Esophagus muscularis mucosa (tissue), 4 donors: ENCODE measurements around the gene UNKL.

Source experiments
- EP300 ChIP-seq: sonication (generic); formaldehyde crosslinking; IDR thresholded peaks from one replicate; pipeline ENCODE4 v1.6.1; 2017; ENCODE audit warnings: antibody characterized with exemption
- POLR2A ChIP-seq: fragments of 450-650 bp; IDR thresholded peaks from one replicate; pipeline ENCODE4 v1.6.1; 2017; ENCODE audit warnings: antibody characterized with exemption, moderate library complexity, mild to moderate bottlenecking, low read depth
- POLR2AphosphoS5 ChIP-seq, 2 donors: sonication (generic); formaldehyde crosslinking; IDR thresholded peaks; one replicate each; pipeline ENCODE4 v1.6.1; 2017; ENCODE audit warnings: antibody characterized with exemption in 2 of 2
- TF ChIP-seq, protein P1 (sequence below), 3 experiments: fragments of 200-600 bp in 2 of 3; fragments of 450-650 bp in 1 of 3; sonication (generic) in 2 of 3; IDR thresholded peaks; one replicate each; pipeline ENCODE4 v1.5.1; 2017 to 2019; ENCODE audit warnings: antibody characterized with exemption in 3 of 3, mild to moderate bottlenecking in 2 of 3, moderate library complexity in 1 of 3

DNA sequence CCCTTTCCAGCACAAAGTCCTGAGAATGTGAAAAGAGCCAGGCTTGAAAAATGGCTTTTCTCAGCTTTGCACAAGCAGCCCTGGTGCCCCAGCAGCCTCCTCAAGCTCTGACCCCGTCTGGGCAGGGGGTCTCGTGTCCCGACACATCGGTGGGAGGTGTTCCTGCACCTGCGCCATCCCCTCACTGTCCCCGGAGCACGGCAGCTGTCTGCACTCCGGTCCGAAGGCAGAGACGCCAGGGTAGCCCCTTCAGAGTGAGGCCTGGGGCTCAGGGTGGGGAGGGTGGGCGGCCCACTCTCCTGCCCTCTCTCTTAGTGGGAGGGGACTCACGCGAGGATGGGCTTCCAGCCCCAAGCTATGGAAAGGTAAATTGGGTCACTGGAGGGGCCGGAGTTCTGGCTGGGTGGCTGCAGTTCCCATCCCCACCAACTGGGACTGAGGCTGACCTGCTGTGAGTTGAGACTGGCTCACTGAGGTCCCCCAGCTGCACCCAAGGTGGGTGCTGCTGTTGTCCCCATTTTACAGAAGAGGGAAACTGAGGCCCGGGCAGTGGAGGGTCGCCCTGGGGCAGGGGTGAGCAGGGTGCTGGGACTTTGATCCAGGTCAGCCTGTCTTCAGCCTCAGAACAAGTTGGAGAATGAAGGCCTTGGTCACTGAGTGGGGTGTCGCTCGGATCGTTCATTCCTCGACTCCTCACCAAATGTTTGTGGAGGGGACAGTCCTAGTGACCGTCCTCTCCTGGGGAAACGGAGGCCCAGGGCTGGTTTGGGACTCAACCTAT, 83.4 kb downstream of the UNKL start:
- TF ChIP-seq, protein P1, sequence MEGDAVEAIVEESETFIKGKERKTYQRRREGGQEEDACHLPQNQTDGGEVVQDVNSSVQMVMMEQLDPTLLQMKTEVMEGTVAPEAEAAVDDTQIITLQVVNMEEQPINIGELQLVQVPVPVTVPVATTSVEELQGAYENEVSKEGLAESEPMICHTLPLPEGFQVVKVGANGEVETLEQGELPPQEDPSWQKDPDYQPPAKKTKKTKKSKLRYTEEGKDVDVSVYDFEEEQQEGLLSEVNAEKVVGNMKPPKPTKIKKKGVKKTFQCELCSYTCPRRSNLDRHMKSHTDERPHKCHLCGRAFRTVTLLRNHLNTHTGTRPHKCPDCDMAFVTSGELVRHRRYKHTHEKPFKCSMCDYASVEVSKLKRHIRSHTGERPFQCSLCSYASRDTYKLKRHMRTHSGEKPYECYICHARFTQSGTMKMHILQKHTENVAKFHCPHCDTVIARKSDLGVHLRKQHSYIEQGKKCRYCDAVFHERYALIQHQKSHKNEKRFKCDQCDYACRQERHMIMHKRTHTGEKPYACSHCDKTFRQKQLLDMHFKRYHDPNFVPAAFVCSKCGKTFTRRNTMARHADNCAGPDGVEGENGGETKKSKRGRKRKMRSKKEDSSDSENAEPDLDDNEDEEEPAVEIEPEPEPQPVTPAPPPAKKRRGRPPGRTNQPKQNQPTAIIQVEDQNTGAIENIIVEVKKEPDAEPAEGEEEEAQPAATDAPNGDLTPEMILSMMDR (IDR thresholded peaks at IDR 0.05), result no peak
- no peak for TF ChIP-seq POLR2AphosphoS5 (IDR thresholded peaks at IDR 0.05)
- no peak for TF ChIP-seq POLR2A
- no peak for TF ChIP-seq EP300
